Mesothelial cell of epicardium (in vitro differentiated cells): Measurements from ENCODE around the gene IPO11. TPM values are rescaled to one million over a fixed set of nuclear protein-coding genes. Genes with fewer than 3 reads are reported as not detected.

ENCODE experiments used
- DNase-seq, 2 experiments: peaks; one replicate each; pipeline ENCODE4 v3.0.0; 2021; ENCODE audit warnings: low spot score in 2 of 2; ENCODE audit not compliant: unreplicated experiment in 2 of 2
- H3K27ac Mint-ChIP-seq: 2 replicates; pipeline ENCODE4 v1.8.0; 2021; ENCODE audit warnings: mixed read lengths
- H3K27me3 Mint-ChIP-seq: 2 replicates; pipeline ENCODE4 v1.8.0; 2021; ENCODE audit warnings: low read depth, mixed read lengths
- H3K36me3 Mint-ChIP-seq: 2 replicates; pipeline ENCODE4 v1.8.0; 2021; ENCODE audit warnings: mixed read lengths
- H3K4me1 Mint-ChIP-seq: 2 replicates; pipeline ENCODE4 v1.8.0; 2021; ENCODE audit warnings: mixed read lengths
- H3K4me3 Mint-ChIP-seq: 2 replicates; pipeline ENCODE4 v1.8.0; 2021; ENCODE audit warnings: mild to moderate bottlenecking, moderate library complexity, mixed read lengths
- H3K9me3 Mint-ChIP-seq: 2 replicates; pipeline ENCODE4 v1.8.0; 2021; ENCODE audit warnings: mixed read lengths
- total RNA-seq: library from RNA; stranded (reverse); gene quantifications from 3 replicates; pipeline ENCODE4 v1.2.1, GENCODE V29; 2021
- TF ChIP-seq, protein P1 (sequence below): fragments of 200-600 bp; sonication (generic); IDR thresholded peaks from one replicate; pipeline ENCODE4 v1.5.0; 2021; ENCODE audit warnings: antibody characterized with exemption; ENCODE audit not compliant: unreplicated experiment

Gene IPO11
- total RNA-seq, 1 donor from 2014 or later, result 31.9 TPM

DNA sequence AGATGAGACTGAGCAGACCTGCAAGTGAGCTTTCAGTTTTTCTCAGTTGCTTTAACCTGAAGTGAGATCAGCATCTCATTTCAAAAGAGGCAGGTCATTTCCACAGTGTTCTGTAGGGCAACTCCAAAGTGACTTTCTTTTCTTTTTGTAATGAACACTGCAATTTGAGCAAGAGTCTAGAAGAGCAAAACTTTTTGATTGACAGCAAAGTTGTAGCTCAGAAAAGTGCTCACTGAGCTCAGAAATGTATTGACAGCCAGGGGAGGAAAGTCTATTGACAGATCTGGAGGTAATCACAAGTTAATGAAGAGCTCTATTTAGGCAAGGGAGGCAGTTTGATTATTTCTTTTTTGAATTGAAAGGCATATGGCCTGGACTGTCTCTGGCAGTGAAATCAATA lies 220.7 kb downstream of the IPO11 start:
- Mint-ChIP-seq H3K27me3 (no peaks in the 10 kb centered on the region), H3K4me1 (peaks cover 9% of the 10 kb centered on the region), H3K4me3 (no peak overlapping the region), H3K36me3 (peaks cover 7% of the 10 kb centered on the region), H3K27ac (no peak overlapping the region), H3K9me3 (no peaks in the 10 kb centered on the region)
- TF ChIP-seq, protein P1, sequence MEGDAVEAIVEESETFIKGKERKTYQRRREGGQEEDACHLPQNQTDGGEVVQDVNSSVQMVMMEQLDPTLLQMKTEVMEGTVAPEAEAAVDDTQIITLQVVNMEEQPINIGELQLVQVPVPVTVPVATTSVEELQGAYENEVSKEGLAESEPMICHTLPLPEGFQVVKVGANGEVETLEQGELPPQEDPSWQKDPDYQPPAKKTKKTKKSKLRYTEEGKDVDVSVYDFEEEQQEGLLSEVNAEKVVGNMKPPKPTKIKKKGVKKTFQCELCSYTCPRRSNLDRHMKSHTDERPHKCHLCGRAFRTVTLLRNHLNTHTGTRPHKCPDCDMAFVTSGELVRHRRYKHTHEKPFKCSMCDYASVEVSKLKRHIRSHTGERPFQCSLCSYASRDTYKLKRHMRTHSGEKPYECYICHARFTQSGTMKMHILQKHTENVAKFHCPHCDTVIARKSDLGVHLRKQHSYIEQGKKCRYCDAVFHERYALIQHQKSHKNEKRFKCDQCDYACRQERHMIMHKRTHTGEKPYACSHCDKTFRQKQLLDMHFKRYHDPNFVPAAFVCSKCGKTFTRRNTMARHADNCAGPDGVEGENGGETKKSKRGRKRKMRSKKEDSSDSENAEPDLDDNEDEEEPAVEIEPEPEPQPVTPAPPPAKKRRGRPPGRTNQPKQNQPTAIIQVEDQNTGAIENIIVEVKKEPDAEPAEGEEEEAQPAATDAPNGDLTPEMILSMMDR, result no peak
- no peak for DNase-seq

DNA sequence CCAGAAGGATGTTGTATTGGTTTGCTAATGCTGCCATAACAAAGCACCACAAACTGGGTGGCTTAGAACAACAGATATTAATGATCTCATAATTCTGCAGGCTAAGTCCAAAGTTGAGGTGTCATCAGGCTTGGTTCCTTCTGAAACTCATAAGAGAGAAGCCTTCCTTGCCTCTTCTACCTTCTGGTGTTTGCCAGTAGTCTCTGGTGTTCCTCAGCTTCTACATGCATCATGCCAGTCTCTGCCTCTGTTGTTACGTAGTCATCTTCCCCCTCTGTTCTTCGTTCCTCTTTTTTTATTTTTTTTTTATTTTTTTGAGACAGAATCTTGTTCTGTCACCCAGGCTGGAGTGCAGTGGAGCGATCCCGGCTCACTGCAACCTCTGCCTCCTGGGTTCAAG lies 227.9 kb downstream of the IPO11 start:
- TF ChIP-seq, protein P1, result no peak
- Mint-ChIP-seq H3K4me3 (no peak overlapping the region), H3K27ac (no peak overlapping the region), H3K36me3 (peaks cover 7% of the 10 kb centered on the region), H3K27me3 (no peaks in the 10 kb centered on the region), H3K9me3 (peaks cover 4% of the 10 kb centered on the region), H3K4me1 (no peaks in the 10 kb centered on the region)
- no peak for DNase-seq

DNA sequence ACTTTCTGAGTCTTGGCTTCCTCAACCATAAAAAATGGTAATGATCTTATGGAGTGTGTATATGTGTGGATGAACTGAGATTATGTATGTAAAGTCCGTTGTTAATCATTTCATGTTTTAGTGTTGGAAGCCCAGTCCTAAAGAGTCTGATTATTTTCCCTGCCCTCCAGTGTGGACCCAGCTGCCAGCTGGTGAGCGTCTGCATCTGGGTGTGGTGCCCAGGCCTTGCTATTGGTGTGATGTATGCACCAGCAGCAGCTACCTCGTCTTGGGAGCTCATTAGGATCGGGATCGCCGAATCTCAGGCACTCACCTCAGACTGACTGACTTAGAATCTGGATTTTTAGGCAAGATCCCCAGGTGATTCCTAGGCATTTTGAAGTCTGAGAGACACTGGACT lies 229.9 kb downstream of the IPO11 start:
- no peak overlapping the region for H3K4me3 Mint-ChIP-seq
- peaks cover 4% of the 10 kb centered on the region for H3K9me3 Mint-ChIP-seq

DNA sequence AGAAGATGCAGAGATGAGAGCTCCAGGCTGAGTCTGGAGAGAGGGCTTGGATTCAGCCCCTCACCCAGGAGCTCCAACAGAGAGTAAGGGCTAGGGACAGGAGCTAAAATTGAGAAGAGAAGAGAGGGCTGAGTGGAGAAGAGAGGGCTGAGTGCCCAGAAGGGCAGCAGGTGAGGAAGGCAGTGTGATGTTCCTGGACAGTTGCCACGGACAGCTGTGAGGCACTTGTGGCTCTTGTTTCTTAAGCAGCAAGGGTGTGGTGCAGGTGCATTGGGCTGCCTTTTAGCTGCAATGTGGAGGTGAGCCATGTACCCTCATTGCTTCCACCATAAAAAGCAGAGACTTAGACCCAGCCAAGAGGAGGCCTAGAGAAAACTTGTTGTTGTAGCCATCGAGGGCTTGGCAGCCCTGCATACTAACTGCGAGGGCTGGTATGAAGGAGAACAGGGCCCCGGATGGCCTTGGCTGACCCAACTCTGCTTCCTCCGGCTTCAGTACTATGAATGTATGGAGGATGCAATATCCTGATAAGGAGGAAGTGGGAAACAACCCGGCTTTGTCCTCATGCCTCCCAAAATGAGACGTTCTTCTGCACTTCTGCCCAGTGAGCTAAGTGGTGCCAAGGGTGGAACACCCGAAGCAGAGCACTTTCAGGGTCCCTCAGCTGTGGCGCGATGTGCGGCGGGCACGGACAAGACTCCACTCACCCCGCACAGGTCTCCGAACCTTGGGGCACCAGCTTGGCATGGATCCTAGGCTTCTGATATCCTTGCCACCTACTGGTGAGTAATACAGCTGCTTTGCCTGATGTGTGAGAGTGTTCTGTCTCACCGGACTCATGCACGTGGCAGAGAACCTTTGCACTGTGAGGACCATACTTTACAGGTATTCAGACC lies 231.2 kb downstream of the IPO11 start:
- TF ChIP-seq, protein P1, result no peak
- Mint-ChIP-seq H3K36me3 (peaks cover 6% of the 10 kb centered on the region), H3K27ac (no peak overlapping the region), H3K9me3 (peaks cover 3% of the 10 kb centered on the region), H3K4me1 (no peaks in the 10 kb centered on the region), H3K4me3 (no peak overlapping the region), H3K27me3 (no peaks in the 10 kb centered on the region)
- DNase-seq, result no peak

More for the DNA sequence above, 229.9 kb downstream of the IPO11 start:
- DNase-seq, result no peak
- no peaks in the 10 kb centered on the region for H3K27me3 Mint-ChIP-seq
- TF ChIP-seq, protein P1, result no peak
- peaks cover 7% of the 10 kb centered on the region for H3K36me3 Mint-ChIP-seq
- no peaks in the 10 kb centered on the region for H3K4me1 Mint-ChIP-seq
- H3K27ac Mint-ChIP-seq, result no peak overlapping the region

DNA sequence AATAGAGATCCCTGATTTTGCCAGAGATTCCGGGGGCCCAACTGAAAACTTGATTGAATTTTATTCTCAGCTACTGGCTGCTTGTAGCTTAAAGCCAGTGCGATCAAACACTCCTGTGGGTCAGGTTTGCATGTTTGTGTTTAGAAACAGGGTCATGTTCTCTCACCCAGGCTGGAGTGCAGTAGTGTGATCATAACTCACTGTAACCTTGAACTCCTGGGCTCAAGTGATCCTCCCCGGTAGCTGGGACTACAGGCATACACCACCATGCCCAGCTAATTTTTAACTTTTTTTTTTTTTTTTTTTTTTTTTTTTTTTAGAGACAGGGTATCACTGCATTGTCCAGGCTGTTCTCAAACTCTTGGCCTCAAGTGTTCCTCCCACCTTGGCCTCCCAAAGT lies 232.7 kb downstream of the IPO11 start:
- Mint-ChIP-seq H3K4me1 (peaks cover 6% of the 10 kb centered on the region), H3K9me3 (no peaks in the 10 kb centered on the region), H3K27me3 (no peaks in the 10 kb centered on the region), H3K27ac (no peak overlapping the region), H3K36me3 (peaks cover 3% of the 10 kb centered on the region), H3K4me3 (no peak overlapping the region)
- no peak for DNase-seq
- TF ChIP-seq, protein P1, result no peak
